ENCODE data around the gene SLC25A34.

- TF ChIP-seq, protein P1, sequence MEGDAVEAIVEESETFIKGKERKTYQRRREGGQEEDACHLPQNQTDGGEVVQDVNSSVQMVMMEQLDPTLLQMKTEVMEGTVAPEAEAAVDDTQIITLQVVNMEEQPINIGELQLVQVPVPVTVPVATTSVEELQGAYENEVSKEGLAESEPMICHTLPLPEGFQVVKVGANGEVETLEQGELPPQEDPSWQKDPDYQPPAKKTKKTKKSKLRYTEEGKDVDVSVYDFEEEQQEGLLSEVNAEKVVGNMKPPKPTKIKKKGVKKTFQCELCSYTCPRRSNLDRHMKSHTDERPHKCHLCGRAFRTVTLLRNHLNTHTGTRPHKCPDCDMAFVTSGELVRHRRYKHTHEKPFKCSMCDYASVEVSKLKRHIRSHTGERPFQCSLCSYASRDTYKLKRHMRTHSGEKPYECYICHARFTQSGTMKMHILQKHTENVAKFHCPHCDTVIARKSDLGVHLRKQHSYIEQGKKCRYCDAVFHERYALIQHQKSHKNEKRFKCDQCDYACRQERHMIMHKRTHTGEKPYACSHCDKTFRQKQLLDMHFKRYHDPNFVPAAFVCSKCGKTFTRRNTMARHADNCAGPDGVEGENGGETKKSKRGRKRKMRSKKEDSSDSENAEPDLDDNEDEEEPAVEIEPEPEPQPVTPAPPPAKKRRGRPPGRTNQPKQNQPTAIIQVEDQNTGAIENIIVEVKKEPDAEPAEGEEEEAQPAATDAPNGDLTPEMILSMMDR (tag by site-specific recombination; IDR thresholded peaks at IDR 0.05), result no peak
- TF ChIP-seq ZNF785 (tag by site-specific recombination; IDR thresholded peaks at IDR 0.05) (no peak), FEZF1 (tag by site-specific recombination; IDR thresholded peaks at IDR 0.05) (no peak), ZNF280D (tag by site-specific recombination; IDR thresholded peaks at IDR 0.05) (no peak), REST (tag by site-specific recombination; IDR thresholded peaks at IDR 0.05) (no peak), ZNF514 (tag by site-specific recombination; IDR thresholded peaks at IDR 0.05) (no peak)
- TF ChIP-seq, protein P2, sequence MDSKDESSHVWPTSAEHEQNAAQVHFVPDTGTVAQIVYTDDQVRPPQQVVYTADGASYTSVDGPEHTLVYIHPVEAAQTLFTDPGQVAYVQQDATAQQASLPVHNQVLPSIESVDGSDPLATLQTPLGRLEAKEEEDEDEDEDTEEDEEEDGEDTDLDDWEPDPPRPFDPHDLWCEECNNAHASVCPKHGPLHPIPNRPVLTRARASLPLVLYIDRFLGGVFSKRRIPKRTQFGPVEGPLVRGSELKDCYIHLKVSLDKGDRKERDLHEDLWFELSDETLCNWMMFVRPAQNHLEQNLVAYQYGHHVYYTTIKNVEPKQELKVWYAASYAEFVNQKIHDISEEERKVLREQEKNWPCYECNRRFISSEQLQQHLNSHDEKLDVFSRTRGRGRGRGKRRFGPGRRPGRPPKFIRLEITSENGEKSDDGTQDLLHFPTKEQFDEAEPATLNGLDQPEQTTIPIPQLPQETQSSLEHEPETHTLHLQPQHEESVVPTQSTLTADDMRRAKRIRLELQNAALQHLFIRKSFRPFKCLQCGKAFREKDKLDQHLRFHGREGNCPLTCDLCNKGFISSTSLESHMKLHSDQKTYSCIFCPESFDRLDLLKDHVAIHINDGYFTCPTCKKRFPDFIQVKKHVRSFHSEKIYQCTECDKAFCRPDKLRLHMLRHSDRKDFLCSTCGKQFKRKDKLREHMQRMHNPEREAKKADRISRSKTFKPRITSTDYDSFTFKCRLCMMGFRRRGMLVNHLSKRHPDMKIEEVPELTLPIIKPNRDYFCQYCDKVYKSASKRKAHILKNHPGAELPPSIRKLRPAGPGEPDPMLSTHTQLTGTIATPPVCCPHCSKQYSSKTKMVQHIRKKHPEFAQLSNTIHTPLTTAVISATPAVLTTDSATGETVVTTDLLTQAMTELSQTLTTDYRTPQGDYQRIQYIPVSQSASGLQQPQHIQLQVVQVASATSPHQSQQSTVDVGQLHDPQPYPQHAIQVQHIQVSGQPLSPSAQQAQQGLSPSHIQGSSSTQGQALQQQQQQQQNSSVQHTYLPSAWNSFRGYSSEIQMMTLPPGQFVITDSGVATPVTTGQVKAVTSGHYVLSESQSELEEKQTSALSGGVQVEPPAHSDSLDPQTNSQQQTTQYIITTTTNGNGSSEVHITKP (tag by site-specific recombination; IDR thresholded peaks at IDR 0.05), result no peak
- TF ChIP-seq, protein P3, sequence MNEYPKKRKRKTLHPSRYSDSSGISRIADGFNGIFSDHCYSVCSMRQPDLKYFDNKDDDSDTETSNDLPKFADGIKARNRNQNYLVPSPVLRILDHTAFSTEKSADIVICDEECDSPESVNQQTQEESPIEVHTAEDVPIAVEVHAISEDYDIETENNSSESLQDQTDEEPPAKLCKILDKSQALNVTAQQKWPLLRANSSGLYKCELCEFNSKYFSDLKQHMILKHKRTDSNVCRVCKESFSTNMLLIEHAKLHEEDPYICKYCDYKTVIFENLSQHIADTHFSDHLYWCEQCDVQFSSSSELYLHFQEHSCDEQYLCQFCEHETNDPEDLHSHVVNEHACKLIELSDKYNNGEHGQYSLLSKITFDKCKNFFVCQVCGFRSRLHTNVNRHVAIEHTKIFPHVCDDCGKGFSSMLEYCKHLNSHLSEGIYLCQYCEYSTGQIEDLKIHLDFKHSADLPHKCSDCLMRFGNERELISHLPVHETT (tag by site-specific recombination; IDR thresholded peaks at IDR 0.05), result no peak
These were observed 35.5 kb upstream of the SLC25A34 start for GRCh38 chr1:15700508-15700907.

All from HEK293 (cell line).